ENCODE data around the gene FJX1.

The FJX1 gene
- 0.06 to 2.1 reads per million in 2 experiments for total RNA-seq

DNA sequence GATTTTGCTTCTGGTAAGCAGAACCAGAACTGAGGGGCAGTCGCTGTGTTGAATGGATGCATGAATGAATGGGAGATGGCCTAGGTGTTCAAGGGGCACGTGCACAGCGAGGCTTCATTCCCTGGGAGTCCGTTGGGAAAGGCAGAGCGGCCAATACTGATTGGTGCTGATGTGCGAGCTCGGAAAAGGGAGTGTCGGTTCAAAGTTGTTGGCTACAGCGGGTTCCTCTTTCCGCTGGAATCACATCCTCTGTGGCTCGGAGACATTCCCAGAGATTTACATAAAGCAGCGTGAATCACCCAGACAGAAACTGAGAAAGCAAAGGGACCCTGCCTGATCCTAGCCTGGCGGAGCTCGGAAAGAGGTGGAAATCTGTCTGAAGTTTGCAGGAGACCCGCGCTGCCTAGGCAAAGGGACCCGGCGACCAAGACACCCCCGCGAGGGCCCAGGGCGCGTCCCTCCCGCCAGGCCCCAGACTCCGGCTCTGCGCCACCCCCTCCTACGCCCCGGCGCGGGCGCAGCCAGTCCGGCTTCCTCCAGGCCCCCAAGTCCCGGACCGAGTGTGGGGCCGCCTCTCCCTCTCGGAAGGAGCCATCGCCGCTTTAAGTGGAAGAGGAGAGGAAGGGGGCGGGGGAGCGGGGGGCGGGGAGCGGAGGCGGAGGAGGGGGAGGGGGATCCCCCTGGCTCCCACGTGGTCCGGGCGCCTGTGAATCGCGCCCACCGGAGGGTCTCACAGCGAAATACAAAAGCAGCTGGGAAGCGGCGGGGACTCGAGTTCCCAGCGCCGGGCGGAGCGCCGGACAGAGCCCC, at the start of gene FJX1:
FJX1 (plus strand) TSS at position 774 of the 810 bp plus-strand sequence. CDS start 177 bp downstream, outside the sequence.
- DNase-seq (ENCODE audit: low read depth), result no peak

DNA sequence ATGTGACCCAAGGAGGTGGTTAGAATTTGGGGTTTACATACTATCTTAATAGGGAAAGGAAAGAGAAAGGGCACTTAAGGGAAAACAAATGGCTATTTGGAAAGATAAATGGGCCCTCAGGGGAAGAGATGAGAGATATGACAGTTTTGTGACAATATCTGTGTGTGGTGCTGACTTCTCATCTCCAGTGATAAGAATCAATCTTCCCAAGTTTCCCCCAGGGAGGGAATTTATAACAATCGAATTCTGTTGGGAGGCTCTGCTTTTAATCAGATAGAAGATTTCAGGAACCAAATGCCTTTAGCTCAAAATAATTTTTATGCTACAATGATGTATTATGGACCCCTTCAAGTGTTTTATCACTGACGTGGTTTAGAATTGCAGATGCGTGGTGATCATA, 46.6 kb upstream of the FJX1 start:
- DNase-seq (ENCODE audit: low read depth), result no peak

- DNase-seq (ENCODE audit: low read depth), result no peak
These were observed 38.5 kb upstream of the FJX1 start for GRCh38 chr11:35579557-35580396.

GRCh38 chr11:35580397-35580781, 37.9 kb upstream of the FJX1 start:
- DNase-seq (ENCODE audit: low read depth), result no peak

GRCh38 chr11:35582033-35582432, 36.2 kb upstream of the FJX1 start:
- no peak for DNase-seq (ENCODE audit: low read depth)

GRCh38 chr11:35583126-35583525, 35.1 kb upstream of the FJX1 start:
- DNase-seq (ENCODE audit: low read depth), result no peak

DNA sequence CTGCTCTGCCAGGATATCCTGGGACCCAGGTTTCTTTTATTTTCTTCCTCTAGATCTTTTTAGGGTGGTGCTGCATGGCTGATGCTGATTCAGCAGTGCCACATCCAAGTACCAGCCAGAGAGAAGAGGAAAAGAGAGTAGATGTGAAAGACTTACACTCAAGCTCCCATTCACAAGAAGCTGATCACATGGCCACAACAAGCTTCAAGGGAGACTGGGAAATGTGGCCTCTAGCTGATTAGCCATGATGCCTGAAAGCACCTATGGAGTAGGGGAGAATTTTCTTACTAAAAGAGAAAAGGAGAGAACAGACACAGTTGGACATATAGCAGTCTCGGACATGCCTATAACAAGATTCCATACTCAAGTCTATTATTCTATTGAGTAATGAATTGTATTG, 34.4 kb upstream of the FJX1 start:
- DNase-seq (ENCODE audit: low read depth), result no peak

GRCh38 chr11:35584321-35584720, 33.9 kb upstream of the FJX1 start:
- DNase-seq (ENCODE audit: low read depth), result no peak

DNA sequence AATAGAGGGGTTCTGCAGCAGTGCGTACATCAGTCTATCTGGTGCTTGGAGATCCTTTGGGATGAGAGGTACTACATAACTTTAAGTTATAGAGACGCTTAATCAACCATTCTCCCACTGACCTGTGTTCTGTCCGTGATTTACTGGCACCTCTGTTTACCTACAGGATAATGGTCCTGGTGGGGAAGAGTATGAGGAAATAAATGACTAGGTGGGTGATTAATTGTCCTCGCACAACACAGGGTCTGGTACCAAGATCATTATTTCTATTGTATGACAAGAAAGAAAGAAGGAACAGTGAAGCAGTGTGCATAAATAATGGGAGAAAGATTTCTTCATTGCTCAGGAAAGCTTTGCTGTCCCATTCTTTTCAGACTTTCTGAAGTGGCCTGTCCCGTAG, 32.8 kb upstream of the FJX1 start:
- DNase-seq (ENCODE audit: low read depth), result no peak

- no peak for DNase-seq (ENCODE audit: low read depth)
These were observed 32.0 kb upstream of the FJX1 start for GRCh38 chr11:35586222-35586621.

- DNase-seq (ENCODE audit: low read depth), result no peak
These were observed 30.3 kb upstream of the FJX1 start for GRCh38 chr11:35587972-35588371.

DNA sequence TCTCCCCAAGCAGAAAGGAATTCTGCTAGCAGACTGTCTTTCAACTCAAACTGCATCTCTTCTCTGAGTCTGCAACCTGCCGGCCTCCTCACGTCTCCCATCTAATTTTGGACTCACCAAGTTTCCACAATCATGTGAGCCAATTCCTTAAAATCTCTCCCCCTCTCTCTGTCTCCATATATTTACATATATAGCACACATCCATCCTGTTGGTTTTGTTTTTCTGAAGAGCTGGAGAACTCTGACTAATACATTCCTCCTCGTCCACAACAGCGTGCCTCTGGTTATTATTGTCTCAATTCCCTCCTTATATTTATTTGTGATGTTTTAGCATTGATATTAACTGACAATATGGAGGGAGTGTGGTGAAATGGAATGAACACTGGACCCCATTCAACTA, 29.6 kb upstream of the FJX1 start:
- no peak for DNase-seq (ENCODE audit: low read depth)

GRCh38 chr11:35589281-35589680, 29.0 kb upstream of the FJX1 start:
- DNase-seq (ENCODE audit: low read depth), result no peak

DNA sequence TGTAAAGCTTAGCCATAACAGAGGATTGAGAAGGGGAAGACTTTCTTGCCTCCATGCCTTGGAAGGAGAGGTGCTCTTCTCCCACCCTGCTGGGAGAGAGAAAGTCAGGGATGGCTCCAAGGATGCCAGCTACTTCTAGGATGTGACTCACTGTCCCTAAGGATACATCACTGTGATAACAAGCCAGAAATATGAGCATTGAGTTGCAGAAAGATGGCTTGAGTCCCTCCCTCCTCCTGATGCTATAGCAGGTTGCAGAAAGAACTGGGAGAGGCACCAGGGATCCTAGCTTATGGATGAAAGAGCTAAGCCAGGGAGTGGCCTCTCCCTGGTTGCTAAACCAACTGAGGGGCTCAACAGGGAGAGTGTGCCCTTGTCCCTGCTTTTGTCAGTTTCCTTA, 27.8 kb upstream of the FJX1 start:
- DNase-seq (ENCODE audit: low read depth), result no peak

- DNase-seq (ENCODE audit: low read depth), result no peak
These were observed 25.1 kb upstream of the FJX1 start for GRCh38 chr11:35593143-35593542.

- no peak for DNase-seq (ENCODE audit: low read depth)
These were observed 23.6 kb upstream of the FJX1 start for GRCh38 chr11:35594680-35595079.

- no peak for DNase-seq (ENCODE audit: low read depth)
These were observed 19.8 kb upstream of the FJX1 start for GRCh38 chr11:35598254-35599125.

GRCh38 chr11:35600331-35600838, 17.9 kb upstream of the FJX1 start:
- no peak for DNase-seq (ENCODE audit: low read depth)

DNA sequence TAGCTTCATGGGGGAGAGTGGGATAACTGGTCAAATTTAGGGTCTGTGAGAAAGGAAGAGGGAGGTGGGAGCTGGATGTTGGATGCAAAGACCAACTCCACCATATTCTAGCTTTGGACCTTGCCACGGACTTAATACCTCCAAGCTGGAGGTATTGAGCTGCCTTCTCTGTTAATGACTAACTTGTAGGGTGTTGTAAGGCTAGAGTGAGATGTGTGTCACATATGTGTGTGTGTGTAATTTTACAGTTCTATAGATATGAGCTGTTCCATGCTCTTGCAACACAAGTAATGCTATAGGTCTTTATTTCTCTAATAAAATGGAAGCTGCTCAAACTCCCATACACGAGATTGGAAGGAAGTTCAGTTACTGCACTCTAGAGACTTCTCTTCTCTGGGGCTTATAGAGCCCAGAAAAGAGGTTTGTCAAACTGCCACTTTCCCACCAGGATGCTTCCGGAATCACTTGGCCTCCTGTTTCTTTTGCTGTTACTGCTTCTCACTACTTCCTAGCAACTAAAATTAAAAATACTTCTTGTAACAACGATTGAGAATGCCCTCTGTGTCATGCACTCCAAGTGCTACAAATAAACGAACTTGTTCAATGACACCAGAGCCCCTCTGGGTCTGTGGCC, 16.0 kb upstream of the FJX1 start:
- no peak for DNase-seq (ENCODE audit: low read depth)

DNA sequence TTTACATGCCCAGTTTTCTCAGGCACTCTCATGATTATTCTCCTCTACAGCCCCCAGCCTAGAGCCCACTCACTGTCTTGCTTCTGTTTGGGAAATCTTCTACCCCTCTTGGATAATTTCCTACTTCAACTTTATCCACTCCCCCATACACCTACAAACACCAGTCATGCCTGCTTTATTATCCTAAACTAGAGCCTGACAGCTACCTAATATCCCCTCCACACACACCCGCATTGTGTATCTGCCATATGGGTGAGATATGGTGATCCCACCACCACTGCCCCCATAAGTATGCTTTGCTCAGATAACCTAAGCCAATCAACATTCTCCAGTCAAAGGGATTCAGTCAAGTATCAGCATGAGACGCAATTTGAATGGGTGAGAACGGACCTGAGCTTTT, 15.3 kb upstream of the FJX1 start:
- DNase-seq (ENCODE audit: low read depth), result no peak

DNA sequence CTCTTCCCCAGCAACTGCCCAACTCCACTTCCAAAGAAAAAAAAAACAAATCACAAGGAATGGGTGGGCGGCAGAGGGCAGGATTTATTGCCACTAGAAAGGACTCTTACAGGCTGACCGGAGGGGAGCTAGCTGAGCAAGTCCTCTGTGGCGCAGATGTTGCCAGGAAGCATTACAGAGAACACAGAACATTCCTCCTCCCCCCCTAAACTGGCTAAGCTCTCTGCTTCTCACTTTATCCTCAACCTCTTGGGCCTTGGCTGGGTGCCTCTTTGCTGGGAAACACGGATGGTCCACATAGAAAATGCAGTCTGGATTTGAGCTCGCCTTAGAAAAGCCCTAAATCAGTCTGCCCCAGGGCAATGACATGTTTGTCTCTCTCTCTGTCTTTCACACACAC, 12.6 kb upstream of the FJX1 start:
- DNase-seq (ENCODE audit: low read depth), result no peak

- DNase-seq (ENCODE audit: low read depth), result no peak
These were observed 12.1 kb upstream of the FJX1 start for GRCh38 chr11:35606206-35606605.
